EL (cell line): ENCODE data around the gene CDC45.

ENCODE experiments used
- DNase-seq: peaks from one replicate; pipeline ENCODE4 v3.0.0-alpha.2; 2016

CDC45 gene

DNA sequence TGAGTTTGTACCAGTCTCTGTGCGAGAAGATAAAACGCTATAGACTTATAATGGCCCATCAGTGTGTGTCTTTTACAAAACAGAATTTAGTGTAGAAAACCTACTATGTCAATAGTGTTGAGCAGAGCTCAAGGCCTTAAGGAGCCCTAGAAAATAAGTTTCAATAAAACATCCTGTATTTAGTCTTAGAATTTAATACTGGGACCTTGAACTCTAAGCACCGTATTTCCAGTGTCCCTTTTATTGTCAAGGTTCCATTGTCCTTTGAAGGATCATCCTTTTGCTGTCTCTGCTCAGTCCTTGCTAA lies 16.6 kb downstream of the CDC45 start:
- DNase-seq, result no peak

- peak; percentile 79 for DNase-seq
Measured at GRCh38 chr22:19497245-19497644, 17.5 kb downstream of the CDC45 start.

DNA sequence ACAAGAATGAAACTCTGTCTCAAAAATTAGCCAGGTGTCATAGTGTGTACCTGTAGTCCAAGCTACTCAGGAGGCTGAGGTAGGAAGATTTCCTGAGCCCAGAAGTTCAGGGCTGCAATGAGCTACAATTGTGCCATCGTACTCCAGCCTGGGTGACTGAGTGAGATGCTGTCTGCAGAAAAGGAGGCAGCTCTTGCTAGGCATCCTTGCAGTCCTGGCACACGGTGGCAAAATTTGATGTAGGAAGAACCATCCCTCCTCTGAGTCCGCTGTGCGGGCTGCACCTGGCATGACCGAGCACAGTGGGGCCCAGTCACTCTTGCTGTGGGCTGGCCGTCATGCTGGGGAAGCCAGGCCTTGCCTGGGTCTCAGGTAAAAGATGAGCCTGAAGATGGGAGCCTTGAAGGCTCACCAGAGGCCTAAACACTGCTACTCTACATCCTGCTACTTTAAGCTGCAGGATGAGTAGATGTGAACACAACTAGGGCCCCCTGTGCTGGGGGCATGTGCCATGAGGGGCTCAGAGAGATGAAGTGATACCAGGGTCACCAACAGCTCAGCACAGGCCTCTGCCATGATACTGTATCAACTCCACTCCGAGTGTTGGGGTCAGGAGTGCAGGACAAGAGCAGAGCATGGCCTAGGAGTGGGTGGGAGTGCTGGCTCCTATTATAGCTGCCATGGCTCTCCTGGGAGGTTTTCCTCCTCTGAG lies 18.6 kb downstream of the CDC45 start:
- no peak for DNase-seq

DNA sequence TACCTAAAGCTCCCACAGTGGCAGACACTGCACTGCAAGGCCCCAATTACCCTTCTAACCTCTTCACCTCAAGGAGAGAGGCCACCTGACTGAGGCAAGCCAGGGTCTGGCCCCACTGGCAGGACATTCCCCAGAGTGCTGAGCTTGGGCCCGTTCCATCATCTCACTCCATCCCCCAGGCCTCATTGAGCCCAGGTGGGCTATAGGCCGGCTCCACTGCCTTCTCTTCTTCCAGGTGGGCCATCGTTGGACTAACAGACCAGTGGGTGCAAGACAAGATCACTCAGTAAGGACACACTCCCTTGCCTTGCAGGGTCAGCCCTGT lies 19.1 kb downstream of the CDC45 start:
- no peak for DNase-seq

GRCh38 chr22:19499236-19499879 lies 19.6 kb downstream of the CDC45 start:
- no peak for DNase-seq

DNA sequence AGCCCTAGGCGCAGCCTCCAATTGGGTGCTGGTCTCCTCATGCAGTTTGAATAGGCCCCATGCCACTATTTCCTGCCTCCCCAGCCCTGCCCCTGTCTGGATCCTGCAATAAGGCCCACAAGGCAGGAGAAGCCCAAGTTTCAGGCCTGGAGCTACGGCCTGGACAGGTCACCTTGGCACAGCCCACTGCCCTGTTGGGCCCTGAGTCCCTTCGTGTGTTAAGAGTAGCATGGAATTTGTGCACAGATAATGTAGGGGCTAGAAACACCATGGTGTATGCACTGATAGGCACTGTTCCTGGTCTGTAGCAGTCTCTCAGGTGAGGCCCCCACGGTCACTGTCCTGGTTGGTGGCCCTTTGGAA lies 20.1 kb downstream of the CDC45 start:
- DNase-seq, result no peak

- no peak for DNase-seq
Measured at GRCh38 chr22:19501897-19502447, 22.3 kb downstream of the CDC45 start.

DNA sequence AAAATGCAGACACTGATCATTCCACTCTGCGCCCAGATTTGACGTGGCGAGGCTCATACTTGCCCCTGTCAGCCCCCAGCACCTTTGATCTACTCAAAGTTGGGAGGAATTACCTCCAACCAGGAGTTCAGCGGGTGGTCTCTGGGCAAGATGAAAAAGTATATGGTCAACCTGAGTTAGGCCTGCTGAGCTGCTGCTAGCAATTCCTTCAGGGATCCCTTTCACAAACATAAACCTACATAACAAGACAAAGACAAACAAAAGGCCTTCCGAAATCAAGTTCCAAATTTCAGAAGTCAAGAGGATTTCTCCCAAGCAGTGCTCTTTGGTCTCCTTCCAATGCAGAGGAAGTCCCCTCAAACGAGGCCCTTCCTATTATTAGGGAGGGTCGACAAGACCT lies 23.6 kb downstream of the CDC45 start:
- no peak for DNase-seq

GRCh38 chr22:19503869-19504268 lies 24.1 kb downstream of the CDC45 start:
- no peak for DNase-seq

DNA sequence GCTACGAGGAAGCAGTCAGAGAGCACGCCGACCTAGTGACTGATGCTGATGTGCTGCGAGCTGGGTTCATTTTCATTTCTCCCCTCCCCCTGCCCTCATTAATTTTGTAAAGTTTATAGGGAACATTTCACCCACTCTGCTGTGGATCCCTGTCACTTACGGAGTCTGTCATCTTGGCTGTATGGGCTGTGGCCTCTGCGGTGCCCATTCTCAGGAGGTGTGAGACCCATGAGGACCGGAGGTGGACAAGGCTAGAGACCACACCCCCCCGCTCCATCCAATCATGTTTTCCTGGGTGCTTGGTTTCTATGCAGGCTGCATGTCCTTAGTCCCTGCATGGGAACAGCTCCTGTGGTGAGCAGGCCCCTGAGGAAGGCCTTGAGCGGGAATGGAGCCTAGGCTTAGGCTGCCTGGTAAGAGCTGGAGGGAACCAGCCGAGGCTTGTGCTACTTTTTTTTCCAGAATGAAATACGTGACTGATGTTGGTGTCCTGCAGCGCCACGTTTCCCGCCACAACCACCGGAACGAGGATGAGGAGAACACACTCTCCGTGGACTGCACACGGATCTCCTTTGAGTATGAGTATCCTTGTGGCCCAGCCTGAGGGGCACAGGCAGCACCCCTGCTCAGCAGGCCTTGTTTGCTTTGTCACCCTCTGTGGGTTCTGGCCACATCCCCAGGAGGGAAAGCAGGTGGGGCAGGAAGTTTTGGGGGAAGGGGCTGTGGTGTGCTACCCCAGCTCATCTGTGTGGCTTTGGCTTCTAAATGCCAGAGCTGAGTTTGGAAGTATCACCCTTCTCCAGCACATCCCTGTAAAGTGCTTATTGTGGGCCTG lies 25.4 kb downstream of the CDC45 start:
- no peak for DNase-seq

- no peak for DNase-seq
Measured at GRCh38 chr22:19505735-19506126, 26.0 kb downstream of the CDC45 start.

- no peak for DNase-seq
Measured at GRCh38 chr22:19506212-19506611, 26.5 kb downstream of the CDC45 start.

DNA sequence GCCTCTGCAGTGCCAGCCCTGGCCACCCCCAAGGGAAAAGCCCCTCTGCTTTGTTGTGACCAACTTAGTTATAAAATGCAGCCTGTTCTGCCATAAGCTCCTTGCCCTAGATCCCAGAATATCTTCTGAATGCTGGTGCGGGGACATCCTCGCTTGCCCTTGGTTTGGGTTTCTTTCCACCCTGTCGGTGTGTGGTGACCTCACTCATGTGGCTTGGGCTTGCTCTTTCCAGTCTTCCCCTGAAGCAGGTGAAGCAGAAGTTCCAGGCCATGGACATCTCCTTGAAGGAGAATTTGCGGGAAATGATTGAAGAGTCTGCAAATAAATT lies 27.8 kb downstream of the CDC45 start:
- DNase-seq, result no peak

DNA sequence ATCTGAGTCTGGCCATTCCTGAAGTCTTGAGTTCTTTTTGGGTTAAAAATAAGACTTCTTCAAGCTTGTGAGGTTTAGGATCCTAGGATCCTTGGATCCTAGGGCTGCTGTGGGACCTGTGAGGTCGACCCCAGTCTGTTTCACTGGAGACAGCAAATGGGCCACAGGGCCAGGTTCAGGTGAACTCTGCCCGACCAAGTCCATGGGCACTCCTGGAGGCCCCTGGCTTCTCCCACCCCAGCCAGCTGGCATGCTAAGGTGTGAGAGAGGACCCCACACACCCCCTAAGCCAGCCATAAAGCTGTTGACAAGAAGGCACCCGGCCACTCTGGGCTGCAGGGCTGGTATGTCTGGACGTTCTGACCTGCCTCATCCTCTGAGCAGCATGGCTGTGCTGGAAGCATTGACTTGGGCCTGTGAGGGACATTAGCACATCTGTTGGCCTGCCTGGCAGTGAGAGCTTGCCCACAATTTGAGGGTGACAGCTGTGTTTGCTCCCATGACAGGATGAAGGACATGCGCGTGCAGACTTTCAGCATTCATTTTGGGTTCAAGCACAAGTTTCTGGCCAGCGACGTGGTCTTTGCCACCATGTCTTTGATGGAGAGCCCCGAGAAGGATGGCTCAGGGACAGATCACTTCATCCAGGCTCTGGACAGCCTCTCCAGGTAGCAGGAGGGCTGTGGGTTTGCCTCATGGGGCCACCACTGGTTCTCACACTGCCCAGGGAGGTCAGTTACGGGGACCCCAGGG lies 28.5 kb downstream of the CDC45 start:
- DNase-seq, result no peak

DNA sequence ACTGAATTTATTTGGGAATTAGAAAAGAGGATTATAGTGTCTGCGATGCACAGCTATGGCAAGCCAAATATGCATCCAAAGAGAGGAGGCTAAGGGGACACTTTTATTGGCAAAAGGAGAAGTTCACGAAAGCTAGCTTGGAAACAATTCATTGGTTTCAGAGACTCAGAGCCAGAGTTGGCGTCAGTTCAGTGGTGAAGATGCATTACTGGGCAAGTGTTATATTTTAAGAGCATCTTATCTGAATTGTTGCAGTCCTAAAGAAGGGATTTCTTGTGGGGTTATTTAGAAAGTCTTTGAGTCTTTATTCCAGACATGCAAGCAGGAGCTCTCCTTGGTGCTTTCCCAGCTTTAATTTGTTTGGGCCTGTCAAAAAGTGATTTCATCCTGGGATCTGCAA lies 29.5 kb downstream of the CDC45 start:
- DNase-seq, result no peak

DNA sequence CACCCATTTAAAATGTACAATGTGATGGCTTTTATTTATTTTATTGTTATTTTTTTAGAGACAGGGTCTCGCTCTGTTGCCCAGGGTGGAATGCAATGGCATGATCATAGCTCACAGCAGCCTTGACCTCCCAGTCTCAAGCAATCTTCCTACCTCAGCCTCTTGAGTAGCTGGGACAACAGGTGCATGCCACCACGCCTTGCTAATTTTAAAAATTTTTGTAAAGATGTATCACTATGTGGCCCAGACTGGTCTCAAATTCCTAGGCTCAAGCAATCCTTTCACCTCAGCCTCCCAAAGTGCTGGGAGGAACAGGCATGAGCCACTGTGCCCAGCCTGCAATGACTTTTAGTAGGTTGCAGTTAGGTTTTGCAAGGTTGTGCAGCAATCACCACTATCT lies 30.2 kb downstream of the CDC45 start:
- no peak for DNase-seq

DNA sequence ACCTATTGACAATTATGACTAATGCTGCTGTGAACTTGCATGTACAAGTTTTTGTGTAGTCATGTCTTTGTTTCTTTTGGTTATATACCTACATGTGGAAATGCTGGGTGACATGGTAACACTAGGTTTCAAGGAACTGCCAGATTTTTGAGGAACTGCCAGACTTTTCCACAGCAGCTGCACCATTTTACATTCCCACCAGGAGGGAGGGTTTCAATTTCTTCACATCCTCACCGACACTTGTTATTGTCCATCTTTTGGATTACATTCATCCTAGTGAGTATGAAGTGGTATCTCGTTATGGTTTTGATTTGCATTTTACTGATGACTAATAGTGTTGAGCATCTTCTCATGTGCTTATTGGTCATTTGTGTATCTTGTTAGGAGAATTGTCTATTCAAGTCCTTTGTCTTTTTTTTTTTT lies 31.2 kb downstream of the CDC45 start:
- no peak for DNase-seq

DNA sequence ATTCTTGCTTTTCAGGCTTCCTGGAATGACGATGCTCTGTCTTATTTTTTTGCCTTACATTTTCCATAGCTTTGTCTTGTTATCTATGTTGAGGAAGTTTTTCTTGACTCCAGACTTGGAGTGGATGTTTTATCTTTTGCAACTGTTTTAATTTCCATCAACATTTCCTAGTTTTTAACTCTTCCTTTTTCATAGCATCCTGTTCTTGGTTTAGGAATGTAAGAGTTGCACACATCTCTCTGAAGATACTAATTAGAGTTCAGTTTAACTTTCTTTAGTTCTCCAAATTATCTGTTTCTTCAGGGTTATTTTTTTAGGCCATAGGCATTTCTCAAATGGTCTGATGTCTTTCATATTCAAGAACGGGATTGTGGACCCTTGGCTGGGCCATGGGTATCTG lies 34.1 kb downstream of the CDC45 start:
- no peak for DNase-seq

- DNase-seq, result no peak
Measured at GRCh38 chr22:19514831-19515565, 35.3 kb downstream of the CDC45 start.

DNA sequence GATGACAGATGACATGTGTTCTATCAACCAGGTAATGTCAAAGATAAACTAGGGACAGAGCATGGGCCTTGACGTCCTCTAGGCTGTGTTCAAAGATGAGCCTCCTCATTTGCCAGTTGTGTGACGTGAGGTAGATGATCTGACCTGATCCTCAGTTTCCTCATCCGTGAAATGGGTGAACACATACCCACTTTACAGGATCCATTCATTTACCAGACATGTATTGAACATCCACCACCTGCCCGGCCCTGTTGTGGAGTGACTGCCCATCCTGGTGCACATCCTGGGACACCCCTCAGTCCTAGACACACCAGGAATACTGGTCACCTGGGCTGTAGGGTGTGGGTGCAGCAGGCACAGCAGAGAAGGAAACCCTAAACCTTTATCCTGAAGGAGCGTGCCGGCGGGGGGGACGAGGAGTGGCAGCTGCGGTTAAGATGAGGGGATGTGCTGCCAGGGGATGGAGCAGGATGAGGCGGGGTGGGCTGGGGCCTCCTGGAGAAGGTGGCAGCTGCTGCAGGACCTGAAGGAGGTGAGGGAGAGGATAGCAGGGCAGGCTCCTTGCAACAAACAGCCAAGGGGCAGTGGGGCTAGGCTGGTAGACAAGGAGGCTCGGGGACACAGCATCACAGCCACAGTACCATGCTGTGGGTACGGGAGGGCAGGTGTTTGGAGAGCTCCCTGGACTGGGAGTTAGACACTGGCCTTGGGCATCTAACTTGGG lies 36.1 kb downstream of the CDC45 start:
- DNase-seq, result no peak

- no peak for DNase-seq
Measured at GRCh38 chr22:19516378-19517170, 36.9 kb downstream of the CDC45 start.
